ENCODE measurements around the gene TEN1.
"Not testable (repeated sequence)": the region's sequence is repeated elsewhere in the genome, so short reads cannot be mapped to it uniquely, and the experiment has no call there.

TEN1 gene

DNA sequence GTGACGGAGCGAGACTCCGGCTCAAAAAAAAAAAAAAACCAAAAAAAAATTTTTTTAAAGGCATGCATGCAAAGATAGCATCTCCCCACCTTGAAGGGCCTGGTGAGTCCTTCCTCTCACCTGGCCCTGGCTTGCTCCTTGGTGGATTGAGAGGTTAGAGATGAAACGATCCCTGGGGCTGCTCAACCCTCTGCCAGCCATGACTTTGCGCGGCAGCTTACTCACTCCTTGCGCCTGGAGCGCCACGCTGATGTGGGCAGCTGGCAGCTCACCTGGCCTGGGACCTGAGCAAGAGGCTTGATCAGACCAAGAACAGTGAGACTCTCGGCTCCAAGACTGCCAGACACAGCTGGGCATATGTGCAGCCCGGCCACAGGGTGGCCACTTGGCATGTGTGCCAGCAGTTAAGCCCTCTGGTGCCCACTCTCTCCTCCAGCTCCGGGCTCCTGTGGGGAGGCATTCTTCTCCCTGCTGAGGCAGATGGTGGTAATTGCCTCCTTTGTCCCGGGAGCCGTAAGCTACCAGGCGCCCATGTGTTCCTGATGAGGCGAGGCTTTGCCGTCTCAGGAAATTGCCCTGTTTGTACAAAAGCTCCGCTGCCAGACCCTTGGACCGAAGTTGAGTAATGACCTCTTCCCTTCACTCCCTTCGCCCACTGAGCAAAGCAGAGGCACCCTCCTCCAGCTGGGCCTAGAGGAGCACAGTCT is 53.2 kb downstream of the TEN1 start:
- no peak for FAIRE-seq

DNA sequence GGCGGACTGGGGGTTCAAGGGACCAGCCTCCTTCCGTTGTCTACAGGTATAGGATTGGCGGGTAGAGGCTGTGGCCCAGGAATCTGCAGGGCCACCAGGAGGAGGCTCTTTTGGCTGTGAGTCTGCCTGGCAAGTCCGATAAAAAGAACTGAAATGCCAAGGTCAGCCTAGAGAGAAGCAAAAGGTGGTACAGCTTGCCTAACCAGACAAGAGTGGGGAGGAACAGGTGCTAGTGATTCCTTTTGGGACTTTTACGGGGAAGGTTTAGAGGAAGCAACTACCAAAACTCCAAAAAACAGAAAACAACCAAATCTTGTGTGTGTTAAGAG is 53.7 kb downstream of the TEN1 start:
- FAIRE-seq = no peak

DNA sequence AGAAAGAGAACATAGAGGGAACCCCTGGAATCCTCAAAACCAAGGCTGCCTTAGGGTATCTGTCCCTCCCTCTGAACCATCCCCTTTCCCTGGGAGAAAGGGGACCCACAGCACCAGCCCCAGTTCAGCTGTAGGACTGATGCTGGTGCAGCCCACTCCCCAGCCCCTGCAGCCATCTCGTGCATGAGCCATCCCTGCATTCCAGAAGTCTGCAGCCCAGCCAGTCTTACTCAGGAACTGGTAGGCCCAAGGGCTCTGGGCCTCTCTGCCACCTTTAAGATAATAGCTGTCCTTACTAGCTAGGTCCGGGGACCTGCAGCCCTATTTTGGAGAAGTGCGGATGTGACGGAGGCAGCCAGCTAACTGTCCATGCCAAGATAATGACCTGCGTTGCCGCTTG is 54.1 kb downstream of the TEN1 start:
- FAIRE-seq = no peak

DNA sequence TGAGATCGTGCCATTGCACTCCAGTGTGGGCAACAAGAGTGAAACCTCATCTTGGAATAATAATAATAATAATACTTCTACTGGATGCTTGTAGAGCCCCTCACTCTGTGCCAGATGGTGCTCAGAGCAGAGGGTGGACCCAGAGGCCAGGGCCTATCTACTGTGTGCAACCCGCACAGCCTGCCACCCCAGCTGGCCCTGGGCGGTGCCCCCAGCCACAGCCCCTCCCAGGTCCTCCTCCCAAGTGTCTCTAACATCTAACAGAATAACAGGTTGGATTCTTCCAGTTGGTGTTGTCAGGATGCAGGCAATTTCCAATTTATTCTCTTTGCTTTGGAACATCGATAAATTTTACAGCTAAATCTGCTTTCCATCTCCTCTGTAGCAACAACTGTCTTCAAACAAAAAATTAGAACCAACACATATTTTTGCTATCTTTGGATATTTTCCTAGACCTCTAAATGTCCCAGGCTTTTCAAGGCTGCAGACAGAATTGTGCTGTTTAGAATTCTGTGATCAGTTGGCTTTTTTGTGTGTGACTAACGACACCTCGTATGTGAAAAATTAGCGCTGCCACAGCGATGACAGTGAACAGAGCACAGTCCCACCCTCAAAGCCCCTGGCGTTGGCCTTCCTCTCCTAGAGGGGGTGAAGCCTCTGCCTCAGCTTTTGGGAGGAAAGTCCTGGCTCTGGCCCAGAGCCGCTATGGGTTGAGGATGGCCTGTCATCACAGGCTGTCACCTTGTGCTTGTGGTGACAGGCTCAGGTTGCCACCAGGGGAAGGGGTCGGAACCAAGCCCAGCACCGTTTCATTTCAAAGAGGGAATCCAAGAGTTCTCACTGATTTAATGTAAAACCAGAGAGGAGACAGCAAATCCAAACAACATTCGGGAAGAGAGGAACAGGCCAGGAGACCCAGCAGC is 55.6 kb downstream of the TEN1 start:
- no peak for FAIRE-seq

DNA sequence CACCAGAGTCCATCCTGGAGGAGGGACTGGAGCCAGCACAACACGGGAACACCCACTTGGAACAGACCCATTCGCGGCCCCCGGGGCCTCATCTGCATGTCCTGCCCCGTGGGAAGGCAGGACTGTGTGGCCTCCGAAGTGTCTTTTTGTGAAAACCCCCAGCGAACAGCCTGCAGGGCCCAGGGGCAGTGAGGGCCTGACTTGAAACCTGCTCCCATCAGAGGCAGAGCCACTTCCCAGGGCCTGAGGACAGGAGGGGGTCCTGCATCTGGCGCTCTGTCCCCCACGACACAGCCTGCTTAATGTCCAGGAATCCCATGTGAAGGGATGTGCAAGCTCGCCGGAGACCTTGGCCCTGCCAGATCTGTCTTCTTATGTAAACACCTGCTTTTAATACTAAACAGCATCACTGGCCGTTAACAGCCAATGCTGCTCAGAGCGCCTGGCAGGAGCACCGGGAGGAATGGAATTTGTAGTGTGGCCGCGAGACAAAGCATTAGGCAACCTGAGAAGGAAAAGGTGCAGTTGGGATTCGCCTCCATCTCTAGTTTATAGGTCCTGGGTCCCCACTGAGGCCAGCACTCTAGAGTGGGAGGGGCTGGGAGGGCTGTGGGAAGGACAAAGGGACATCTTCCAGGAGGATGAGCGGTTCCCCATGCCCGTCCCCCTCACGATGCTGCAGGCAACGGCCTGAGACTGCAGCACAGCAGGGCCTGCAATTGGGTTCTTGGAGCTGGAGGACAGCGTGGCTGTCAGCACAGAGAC is 57.6 kb downstream of the TEN1 start:
- FAIRE-seq = no peak

DNA sequence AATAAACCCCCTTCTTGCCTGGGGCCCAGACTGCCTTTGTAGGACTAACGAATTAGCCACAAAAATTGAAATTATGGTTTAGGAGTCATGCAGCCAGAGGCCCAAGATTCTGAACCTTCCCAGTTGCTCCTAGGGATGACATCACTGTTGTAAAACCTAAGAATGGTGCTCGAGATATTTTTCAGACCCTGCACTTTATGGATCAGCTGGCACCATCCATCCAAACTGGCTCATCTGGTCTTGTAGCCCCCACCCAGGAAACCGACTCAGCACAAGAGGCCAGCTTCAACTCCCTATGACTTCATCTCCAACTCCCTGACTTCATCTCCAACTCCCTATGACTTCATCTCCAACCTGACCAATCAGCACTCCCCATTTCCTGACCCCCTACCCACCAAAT is 59.0 kb downstream of the TEN1 start:
- no peak for FAIRE-seq

DNA sequence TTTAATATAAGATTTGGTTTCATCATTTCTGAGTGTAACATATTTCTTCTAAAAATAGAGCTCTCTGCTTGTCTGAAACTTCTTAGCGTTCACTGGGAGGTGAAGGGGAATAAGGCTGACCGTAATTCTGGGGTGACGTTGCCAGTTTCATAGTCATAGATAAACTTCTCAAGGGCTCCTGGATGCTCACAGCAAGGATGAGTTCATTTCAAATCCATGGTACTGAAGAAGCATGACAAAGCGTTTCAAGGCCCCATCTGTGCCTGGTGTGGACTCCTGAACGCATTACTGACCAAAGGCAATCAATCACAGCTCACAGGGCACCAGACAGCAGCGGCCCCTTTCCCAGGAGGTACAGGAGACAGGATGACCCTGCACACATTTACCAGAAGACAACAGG is 60.1 kb downstream of the TEN1 start:
- no peak for FAIRE-seq

DNA sequence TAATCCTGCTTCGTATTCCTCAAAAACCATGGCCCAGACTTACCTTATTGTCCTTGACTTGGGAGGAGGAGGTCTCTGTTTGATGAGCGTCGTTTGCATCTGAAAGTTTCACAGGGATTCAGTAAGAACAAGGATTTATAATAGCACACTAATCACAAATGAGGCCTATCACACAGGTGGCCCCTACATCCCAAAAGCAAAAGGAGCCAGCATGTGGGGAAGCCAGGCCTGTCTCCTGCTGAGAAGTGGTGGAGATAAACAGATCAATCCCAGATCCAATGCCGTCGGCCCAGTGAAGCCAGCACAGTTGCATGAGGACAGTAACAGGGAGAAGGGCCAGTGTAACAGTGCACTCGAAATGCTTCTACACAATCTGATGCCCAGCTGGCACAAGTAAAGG is 61.3 kb downstream of the TEN1 start:
- no peak for FAIRE-seq

DNA sequence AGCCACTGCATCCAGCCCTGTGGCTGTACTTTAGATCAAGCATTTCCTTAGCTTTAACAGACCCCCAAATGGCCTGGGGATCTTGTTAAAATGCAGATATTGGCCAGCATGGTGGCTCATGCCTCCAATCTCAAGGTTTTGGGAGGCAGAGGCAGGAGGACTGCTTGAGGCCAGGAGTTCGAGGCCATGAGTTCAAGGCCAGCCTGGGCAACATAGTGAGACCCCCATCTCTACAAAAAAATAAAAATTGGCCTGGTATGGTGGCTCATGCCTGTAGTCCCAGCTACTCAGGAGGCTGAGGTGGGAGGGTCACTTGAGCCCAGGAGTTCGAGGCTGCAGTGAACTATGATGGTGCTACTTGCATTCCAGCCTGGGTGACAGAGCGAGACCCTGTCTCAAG is 63.8 kb downstream of the TEN1 start:
- not testable (repeated sequence) for FAIRE-seq

DNA sequence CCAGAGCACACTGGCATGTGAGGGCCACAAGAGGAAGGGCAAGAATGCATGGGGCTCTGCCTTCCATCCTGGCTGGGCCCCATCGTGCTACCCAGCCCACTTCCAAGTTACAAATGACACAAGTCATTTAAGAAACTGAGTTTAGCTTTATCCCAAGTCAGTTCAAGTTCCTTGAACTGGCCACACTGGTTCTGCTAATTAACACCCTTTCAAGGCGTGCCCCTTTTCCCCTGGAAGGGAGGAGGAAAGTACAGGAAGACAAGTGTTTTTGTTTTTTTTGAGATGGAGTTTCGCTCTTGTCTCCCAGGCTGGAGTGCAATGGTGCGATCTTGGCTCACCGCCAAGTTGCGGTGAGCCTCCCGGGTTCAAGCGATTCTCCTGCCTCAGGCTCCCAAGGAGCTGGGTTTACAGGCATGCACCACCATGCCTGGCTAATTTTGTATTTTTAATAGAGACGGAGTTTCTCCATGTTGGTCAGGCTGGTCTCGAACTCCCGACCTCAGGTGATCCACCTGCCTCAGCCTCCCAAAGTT is 65.5 kb downstream of the TEN1 start:
- FAIRE-seq = not testable (repeated sequence)

DNA sequence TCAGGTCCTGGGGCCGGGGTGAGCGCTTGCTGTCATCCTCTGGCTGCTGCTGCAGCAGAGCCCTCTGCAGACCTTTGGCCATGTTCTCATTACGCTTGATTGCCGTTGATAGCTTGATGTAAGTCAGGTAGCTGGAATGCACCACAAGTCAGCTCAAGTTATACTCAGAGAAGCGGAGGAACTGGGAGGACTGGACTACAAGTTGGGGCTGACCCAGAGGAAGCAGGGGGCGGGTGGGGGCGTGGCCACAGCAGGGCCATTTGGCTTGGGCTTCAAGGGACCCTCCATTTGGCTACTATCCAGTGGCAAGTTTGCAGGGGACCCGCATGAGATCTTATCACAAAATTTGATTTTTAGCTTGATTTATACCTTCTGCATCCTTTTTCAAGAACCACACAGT is 67.0 kb downstream of the TEN1 start:
- FAIRE-seq = no peak

DNA sequence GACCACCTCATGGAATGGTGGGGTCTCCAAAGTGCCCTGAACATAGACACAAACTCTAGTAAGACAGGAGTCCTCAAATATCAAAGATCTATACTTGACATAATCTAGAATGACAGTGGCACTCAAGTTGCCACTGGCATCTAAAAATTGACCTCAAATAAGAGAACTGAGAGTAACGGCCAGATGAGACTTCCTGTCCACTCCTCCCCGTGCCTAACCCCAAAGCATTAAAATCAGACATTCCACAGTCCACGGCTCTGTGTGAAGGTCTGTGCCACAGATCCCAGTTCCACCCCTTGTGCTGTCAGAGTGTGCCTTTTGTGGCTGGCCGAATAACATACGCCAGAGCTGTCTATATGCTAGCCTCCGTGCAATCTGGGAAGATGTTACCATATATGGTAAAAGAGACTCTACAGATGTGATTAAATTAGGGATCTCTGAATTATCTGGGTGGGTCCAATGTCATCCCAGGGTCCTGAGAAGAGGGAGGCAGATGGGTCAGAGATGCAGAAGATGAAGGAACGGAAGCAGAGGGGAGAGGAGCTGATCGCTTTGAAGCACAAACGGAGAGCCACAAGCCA is 69.1 kb downstream of the TEN1 start:
- no peak for FAIRE-seq

DNA sequence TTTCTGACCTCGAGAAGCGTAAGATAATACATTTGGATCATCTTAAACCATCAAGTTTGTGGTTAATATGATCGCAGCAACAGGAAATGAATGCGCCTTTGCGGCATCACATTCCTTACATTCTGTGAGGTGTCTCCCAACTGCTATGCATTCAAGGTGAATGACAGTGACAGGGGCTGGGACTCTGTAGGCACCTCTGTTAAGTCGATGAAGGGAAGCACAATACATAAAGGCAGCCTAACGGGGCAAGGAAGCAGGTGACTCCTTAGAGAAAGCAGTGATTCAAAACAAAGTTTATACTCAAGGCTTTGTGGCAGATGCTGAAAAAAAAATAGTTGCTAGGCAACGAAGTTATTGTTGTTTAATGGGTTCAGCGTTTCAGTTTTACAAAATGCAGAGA is 69.7 kb downstream of the TEN1 start:
- FAIRE-seq = no peak

DNA sequence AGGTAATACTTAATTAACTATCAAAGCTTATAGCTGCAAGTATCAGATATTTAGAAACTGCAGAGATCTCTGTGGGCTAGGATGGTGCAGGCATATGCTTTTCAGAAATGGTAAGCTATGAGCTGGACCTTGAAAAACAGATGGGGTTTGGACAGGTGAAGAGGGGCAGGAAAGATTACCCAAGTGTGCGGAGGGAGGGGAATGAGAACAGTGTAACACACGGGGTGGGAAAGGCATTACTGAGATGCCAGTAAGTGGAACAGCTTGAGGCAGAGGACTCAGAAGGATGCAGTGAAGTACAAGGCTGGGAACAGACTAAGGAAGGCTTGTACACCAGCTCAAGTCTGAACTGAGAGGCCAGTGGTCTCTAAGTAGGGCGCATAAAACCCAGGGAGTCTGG is 70.2 kb downstream of the TEN1 start:
- no peak for FAIRE-seq

DNA sequence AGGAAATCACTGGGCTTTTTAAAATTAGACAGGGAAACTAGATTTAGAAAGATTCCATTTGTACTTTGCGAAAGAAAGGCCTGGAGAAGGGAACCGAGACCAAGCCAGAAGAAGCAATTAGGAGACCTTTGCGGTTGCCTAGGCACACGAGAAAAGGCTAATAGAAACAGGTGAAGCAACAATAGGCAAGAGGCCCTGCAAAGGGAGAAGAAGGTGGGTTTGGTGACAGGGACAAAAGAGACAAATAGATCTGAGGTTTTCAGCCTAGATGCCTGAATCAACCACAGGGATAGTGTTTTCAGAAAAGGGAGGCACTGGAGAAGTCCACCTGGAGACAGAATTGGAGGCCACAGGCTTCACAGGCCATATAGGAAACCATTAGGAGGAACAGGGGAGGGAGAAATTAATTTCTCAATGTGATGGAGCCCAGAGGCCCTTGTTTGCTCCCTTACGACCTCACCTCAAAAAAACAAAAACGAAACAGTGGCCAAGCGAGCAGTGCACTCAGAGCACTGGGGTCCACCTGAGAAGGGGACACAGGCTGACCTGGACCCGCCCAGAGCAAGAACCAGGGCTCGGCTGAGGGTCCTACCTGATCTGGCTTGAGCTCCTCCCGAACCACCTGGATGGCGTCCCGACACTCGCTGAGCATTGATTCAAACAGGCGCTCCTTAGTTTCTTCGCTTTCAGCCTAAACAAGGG is 70.9 kb downstream of the TEN1 start:
- FAIRE-seq = no peak

Measured in A204.1 (cell line).